Liver (tissue), 9 donors: ENCODE data around the gene ACTN2. TPM values are rescaled to one million over a fixed set of nuclear protein-coding genes. Genes with fewer than 3 reads are reported as not detected.
A peak's percentile ranks its signal among the peaks of the same experiment; 100 is the strongest.

Experiments
- DNase-seq: peaks from one replicate; pipeline ENCODE4 v3.0.0-alpha.2; 2017; ENCODE audit warnings: low spot score
- H3K27ac ChIP-seq, 2 donors: one replicate each; pipeline ENCODE4 v1.7.0; 2013; ENCODE audit warnings: inconsistent platforms in 2 of 2, low read length in 2 of 2, control low read depth in 1 of 2, low read depth in 1 of 2, mild to moderate bottlenecking in 1 of 2
- H3K27me3 ChIP-seq, 4 donors: one replicate each; pipeline versions ENCODE4 v1.6.1 to v1.7.0; 2013; ENCODE audit warnings: low read length in 3 of 4, inconsistent platforms in 1 of 4, mild to moderate bottlenecking in 1 of 4, moderate library complexity in 1 of 4; ENCODE audit not compliant: control insufficient read depth in 4 of 4, insufficient read depth in 4 of 4
- H3K36me3 ChIP-seq, 4 donors: one replicate each; pipeline versions ENCODE4 v1.6.1 to v1.7.0; 2013; ENCODE audit warnings: low read length in 3 of 4, mild to moderate bottlenecking in 3 of 4, low read depth in 1 of 4, moderate library complexity in 1 of 4; ENCODE audit not compliant: control insufficient read depth in 4 of 4, insufficient read depth in 3 of 4
- H3K4me1 ChIP-seq, 4 donors: one replicate each; pipeline versions ENCODE4 v1.6.1 to v1.7.0; 2013; ENCODE audit warnings: low read length in 3 of 4, mild to moderate bottlenecking in 3 of 4, moderate library complexity in 1 of 4; ENCODE audit not compliant: control insufficient read depth in 4 of 4, insufficient read depth in 4 of 4
- H3K4me3 ChIP-seq, 3 donors: one replicate each; pipeline versions ENCODE4 v1.6.1 to v1.7.0; 2013; ENCODE audit warnings: low read length in 3 of 3, control low read depth in 1 of 3, low read depth in 1 of 3, mild to moderate bottlenecking in 1 of 3
- H3K9ac ChIP-seq, 2 donors: one replicate each; pipeline ENCODE4 v1.7.0; 2013; ENCODE audit warnings: low read length in 2 of 2, mild to moderate bottlenecking in 2 of 2, moderate library complexity in 2 of 2, control low read depth in 1 of 2, low read depth in 1 of 2
- H3K9me3 ChIP-seq, 4 donors: one replicate each; pipeline versions ENCODE4 v1.6.1 to v1.7.0; 2013; ENCODE audit warnings: low read length in 3 of 4; ENCODE audit not compliant: control insufficient read depth in 4 of 4
- ATF3 ChIP-seq: IDR thresholded peaks from 2 replicates; pipeline ENCODE4 v1.6.1; 2016; ENCODE audit warnings: antibody characterized with exemption
- CTCF ChIP-seq: fragments of 150-350 bp; IDR thresholded peaks from 2 replicates; pipeline ENCODE4 v1.5.1; 2017; ENCODE audit warnings: improper control_type of control experiment, low read depth, low read length; ENCODE audit not compliant: missing input control
- EGR1 ChIP-seq, 2 donors: IDR thresholded peaks; 2 replicates each; pipeline ENCODE4 v1.6.1; 2016 to 2018; ENCODE audit warnings: antibody characterized with exemption in 2 of 2, low read depth in 2 of 2
- FOXA1 ChIP-seq: IDR thresholded peaks from 2 replicates; pipeline ENCODE4 v1.6.1; 2016; ENCODE audit warnings: antibody characterized with exemption
- FOXA2 ChIP-seq: IDR thresholded peaks from 2 replicates; pipeline ENCODE4 v1.6.1; 2016; ENCODE audit warnings: antibody characterized with exemption
- GABPA ChIP-seq, 2 donors: IDR thresholded peaks in 1 of 2; conservative IDR thresholded peaks in 1 of 2; 2 replicates each; pipeline ENCODE4 v1.6.1; 2016; ENCODE audit warnings: antibody characterized with exemption in 2 of 2, mild to moderate bottlenecking in 1 of 2, moderate library complexity in 1 of 2
- HNF4A ChIP-seq, 2 donors: conservative IDR thresholded peaks; 2 replicates each; pipeline ENCODE4 v1.6.1; 2016; ENCODE audit warnings: antibody characterized with exemption in 2 of 2, mild to moderate bottlenecking in 2 of 2
- HNF4G ChIP-seq: IDR thresholded peaks from 2 replicates; pipeline ENCODE4 v1.6.1; 2016; ENCODE audit warnings: antibody characterized with exemption
- JUND ChIP-seq, 2 donors: IDR thresholded peaks; 2 replicates each; pipeline ENCODE4 v1.6.1; 2016; ENCODE audit warnings: antibody characterized with exemption in 2 of 2
- RAD21 ChIP-seq, 2 donors: IDR thresholded peaks; 2 replicates each; pipeline ENCODE4 v1.6.1; 2016; ENCODE audit warnings: antibody characterized with exemption in 2 of 2, mild to moderate bottlenecking in 2 of 2
- REST ChIP-seq: IDR thresholded peaks from 2 replicates; pipeline ENCODE4 v1.6.1; 2016; ENCODE audit warnings: antibody characterized with exemption, mild to moderate bottlenecking
- RXRA ChIP-seq, 2 donors: IDR thresholded peaks; 2 replicates each; pipeline ENCODE4 v1.6.1; 2017 to 2018; ENCODE audit warnings: antibody characterized with exemption in 2 of 2, mild to moderate bottlenecking in 1 of 2
- SP1 ChIP-seq: IDR thresholded peaks from 2 replicates; pipeline ENCODE4 v1.6.1; 2018; ENCODE audit warnings: antibody characterized with exemption, mild to moderate bottlenecking
- TAF1 ChIP-seq: conservative IDR thresholded peaks from 2 replicates; pipeline ENCODE4 v1.6.1; 2016; ENCODE audit warnings: antibody characterized with exemption, mild to moderate bottlenecking
- WGBS: extraction: QIAGEN DNeasy Blood & Tissue Kit; methylation state at CpG from one replicate; pipeline ENCODE4 v1.1.7; 2013; 5-methylcytosine and 5-hydroxymethylcytosine counted together
- polyA plus RNA-seq, 2 donors: library from polyadenylated mRNA; stranded (reverse) in 1 of 2; unstranded in 1 of 2; fragments of 200-250 nt in 1 of 2; fragments of >200 nt in 1 of 2; fragmentation: Nextera tagmentation in 1 of 2; extraction: Ambion mirVana in 1 of 2; gene quantifications; one replicate each; pipeline versions ENCODE4 v1.2.1 to v1.2.3, GENCODE V29; 2013 to 2015
- total RNA-seq, 2 donors: library from RNA; depleted of rRNA; stranded (reverse); fragments of >200 nt; gene quantifications; one replicate each; pipeline ENCODE4 v1.2.3, GENCODE V29; 2014
- donor health status: healthy.
- donor health status: healthy.
- donor health status: healthy.
- donor health status: healthy.
- donor health status: healthy.

The ACTN2 gene
- total and polyA plus RNA-seq, 4 donors: 0.08 to 0.81 (median 0.15) TPM

GRCh38 chr1:236686815-236687160, 489 bp downstream of the ACTN2 start:
- Histone ChIP-seq H3K27me3 (peaks cover 0 to 12% (median 5%) of the 10 kb centered on the region in 4 donors), H3K9ac (no peak overlapping the region)
- no peak for DNase-seq

GRCh38 chr1:236687273-236687672, 974 bp downstream of the ACTN2 start:
- Histone ChIP-seq H3K9ac (no peak overlapping the region), H3K36me3 (no peaks in the 10 kb centered on the region), H3K9me3 (peaks cover 0 to 3% (median 0%) of the 10 kb centered on the region in 4 donors), H3K4me3 (no peak overlapping the region), H3K27ac (no peak overlapping the region), H3K27me3 (peaks cover 0 to 12% (median 5%) of the 10 kb centered on the region in 4 donors), H3K4me1 (peaks cover 0 to 9% (median 5%) of the 10 kb centered on the region in 4 donors)
- no peak for DNase-seq
- no peak for TF ChIP-seq REST
- TF ChIP-seq RXRA (IDR thresholded peaks at IDR 0.05): no peak
- no peak for TF ChIP-seq HNF4A (conservative IDR thresholded peaks at IDR 0.05)
- TF ChIP-seq TAF1: no peak
- TF ChIP-seq SP1: no peak
- no peak for TF ChIP-seq HNF4G
- no peak for TF ChIP-seq ATF3
- TF ChIP-seq GABPA (IDR thresholded peaks at IDR 0.05 in 1 of 2, conservative IDR thresholded peaks at IDR 0.05 in 1 of 2): no peak
- TF ChIP-seq JUND (IDR thresholded peaks at IDR 0.05): no peak
- no peak for TF ChIP-seq FOXA1
- TF ChIP-seq CTCF: no peak
- TF ChIP-seq EGR1 (IDR thresholded peaks at IDR 0.05; ENCODE audit: low read depth in 2 of 2): no peak
- TF ChIP-seq RAD21 (IDR thresholded peaks at IDR 0.05): no peak
- 62% methylated on average over 8 of the region's 8 CpGs for WGBS

More at GRCh38 chr1:236686815-236687160, 489 bp downstream of the ACTN2 start:
- Histone ChIP-seq H3K4me3 (peak overlapping the region in 2 of 3 donors; percentile 14 to 55), H3K9me3 (peaks cover 0 to 3% (median 0%) of the 10 kb centered on the region in 4 donors), H3K4me1 (peaks cover 0 to 9% (median 5%) of the 10 kb centered on the region in 4 donors), H3K27ac (no peak overlapping the region), H3K36me3 (no peaks in the 10 kb centered on the region)
- 22% methylated on average over 31 of the region's 31 CpGs for WGBS
- TF ChIP-seq HNF4A (conservative IDR thresholded peaks at IDR 0.05) (no peak), FOXA1 (no peak), FOXA2 (no peak)
